ENCODE measurements around the gene CPPED1. TPM values are rescaled to one million over a fixed set of nuclear protein-coding genes. Genes with fewer than 3 reads are reported as not detected.

CPPED1 gene
- total RNA-seq, 1 donor, result 21.4 TPM

DNA sequence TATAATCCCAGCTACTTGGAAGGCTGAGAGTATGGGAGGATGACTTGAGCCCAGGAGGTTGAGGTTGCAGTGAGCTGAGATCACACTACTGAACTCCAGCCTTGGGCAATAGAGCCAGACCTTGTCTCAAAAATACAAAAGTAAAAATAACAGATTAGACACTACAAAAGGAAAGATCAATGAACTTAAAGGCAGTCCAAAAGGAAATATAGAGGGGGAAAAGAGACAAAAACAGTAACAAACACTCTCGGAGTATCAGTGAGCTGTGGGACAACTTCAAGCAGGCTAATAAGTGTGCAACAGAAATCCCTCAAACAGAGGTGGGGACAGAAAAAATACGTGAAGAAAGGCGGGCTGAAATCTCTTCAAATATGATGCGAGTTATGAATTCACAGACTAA is 58.8 kb downstream of the CPPED1 start:
- H3K4me3 ChIP-seq (ENCODE audit: insufficient read depth, low read length), result no peak overlapping the region
- TF ChIP-seq, protein P1, sequence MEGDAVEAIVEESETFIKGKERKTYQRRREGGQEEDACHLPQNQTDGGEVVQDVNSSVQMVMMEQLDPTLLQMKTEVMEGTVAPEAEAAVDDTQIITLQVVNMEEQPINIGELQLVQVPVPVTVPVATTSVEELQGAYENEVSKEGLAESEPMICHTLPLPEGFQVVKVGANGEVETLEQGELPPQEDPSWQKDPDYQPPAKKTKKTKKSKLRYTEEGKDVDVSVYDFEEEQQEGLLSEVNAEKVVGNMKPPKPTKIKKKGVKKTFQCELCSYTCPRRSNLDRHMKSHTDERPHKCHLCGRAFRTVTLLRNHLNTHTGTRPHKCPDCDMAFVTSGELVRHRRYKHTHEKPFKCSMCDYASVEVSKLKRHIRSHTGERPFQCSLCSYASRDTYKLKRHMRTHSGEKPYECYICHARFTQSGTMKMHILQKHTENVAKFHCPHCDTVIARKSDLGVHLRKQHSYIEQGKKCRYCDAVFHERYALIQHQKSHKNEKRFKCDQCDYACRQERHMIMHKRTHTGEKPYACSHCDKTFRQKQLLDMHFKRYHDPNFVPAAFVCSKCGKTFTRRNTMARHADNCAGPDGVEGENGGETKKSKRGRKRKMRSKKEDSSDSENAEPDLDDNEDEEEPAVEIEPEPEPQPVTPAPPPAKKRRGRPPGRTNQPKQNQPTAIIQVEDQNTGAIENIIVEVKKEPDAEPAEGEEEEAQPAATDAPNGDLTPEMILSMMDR (IDR thresholded peaks at IDR 0.05; ENCODE audit: extremely low read depth, low read depth, low read length), result no peak

DNA sequence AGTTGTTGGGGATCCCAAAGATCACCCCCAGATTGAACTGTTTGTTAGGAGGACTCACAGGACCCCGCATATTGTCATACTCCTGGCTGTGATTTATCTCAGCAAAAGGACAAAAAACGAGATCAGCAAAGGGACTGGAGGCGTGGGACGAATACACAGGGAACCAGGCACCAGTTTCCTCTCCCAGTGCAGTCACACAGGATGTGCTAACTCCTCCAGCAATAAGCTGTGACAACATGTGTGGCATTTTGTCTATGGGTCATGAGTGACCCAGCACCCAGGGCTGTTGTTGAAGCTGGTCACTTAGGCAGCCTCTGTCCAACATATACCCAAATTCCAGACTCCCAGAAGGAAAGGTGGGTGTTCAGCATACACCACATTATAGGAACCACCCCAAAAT is 60.9 kb downstream of the CPPED1 start:
- Histone ChIP-seq H3K4me2 (ENCODE audit: insufficient read depth, low read length) (no peak overlapping the region), H3K4me1 (ENCODE audit: insufficient read depth, low read length) (no peaks in the 10 kb centered on the region), H2AFZ (ENCODE audit: low read length) (no peak overlapping the region), H4K20me1 (ENCODE audit: insufficient read depth, low read length) (peaks cover 2% of the 10 kb centered on the region), H3K79me2 (ENCODE audit: insufficient read depth, low read length) (peaks cover 3% of the 10 kb centered on the region), H3K27me3 (ENCODE audit: insufficient read depth, low read length) (no peaks in the 10 kb centered on the region), H3K4me3 (ENCODE audit: insufficient read depth, low read length) (no peak overlapping the region), H3K9me3 (ENCODE audit: low read depth, low read length) (no peaks in the 10 kb centered on the region), H3K27ac (ENCODE audit: low read depth, low read length) (no peak overlapping the region), H3K36me3 (ENCODE audit: insufficient read depth, low read length) (no peaks in the 10 kb centered on the region)
- TF ChIP-seq, protein P1 (IDR thresholded peaks at IDR 0.05; ENCODE audit: extremely low read depth, low read depth, low read length), result no peak
- DNase-seq (ENCODE audit: insufficient read length, low spot score, missing footprints), result no peak

More for the DNA sequence above, 58.8 kb downstream of the CPPED1 start:
- Histone ChIP-seq H3K27ac (ENCODE audit: low read depth, low read length) (no peak overlapping the region), H3K4me1 (ENCODE audit: insufficient read depth, low read length) (no peaks in the 10 kb centered on the region), H3K36me3 (ENCODE audit: insufficient read depth, low read length) (no peaks in the 10 kb centered on the region), H2AFZ (ENCODE audit: low read length) (no peak overlapping the region), H3K9me3 (ENCODE audit: low read depth, low read length) (no peaks in the 10 kb centered on the region), H3K27me3 (ENCODE audit: insufficient read depth, low read length) (no peaks in the 10 kb centered on the region), H4K20me1 (ENCODE audit: insufficient read depth, low read length) (peaks cover 2% of the 10 kb centered on the region), H3K79me2 (ENCODE audit: insufficient read depth, low read length) (peaks cover 3% of the 10 kb centered on the region), H3K4me2 (ENCODE audit: insufficient read depth, low read length) (no peak overlapping the region)
- no peak for DNase-seq (ENCODE audit: insufficient read length, low spot score, missing footprints)

GRCh38 chr16:12740986-12741610 is 62.6 kb downstream of the CPPED1 start:
- H2AFZ ChIP-seq (ENCODE audit: low read length), result no peak overlapping the region
- DNase-seq (ENCODE audit: insufficient read length, low spot score, missing footprints), result no peak
- H3K4me3 ChIP-seq (ENCODE audit: insufficient read depth, low read length), result no peak overlapping the region
- no peak overlapping the region for H3K27ac ChIP-seq (ENCODE audit: low read depth, low read length)
- H3K27me3 ChIP-seq (ENCODE audit: insufficient read depth, low read length), result no peaks in the 10 kb centered on the region
- H3K9me3 ChIP-seq (ENCODE audit: low read depth, low read length), result no peaks in the 10 kb centered on the region
- H3K4me1 ChIP-seq (ENCODE audit: insufficient read depth, low read length), result no peaks in the 10 kb centered on the region
- no peaks in the 10 kb centered on the region for H3K36me3 ChIP-seq (ENCODE audit: insufficient read depth, low read length)
- peaks cover 3% of the 10 kb centered on the region for H3K79me2 ChIP-seq (ENCODE audit: insufficient read depth, low read length)
- TF ChIP-seq, protein P1 (IDR thresholded peaks at IDR 0.05; ENCODE audit: extremely low read depth, low read depth, low read length), result no peak
- H4K20me1 ChIP-seq (ENCODE audit: insufficient read depth, low read length), result peaks cover 2% of the 10 kb centered on the region
- no peak overlapping the region for H3K4me2 ChIP-seq (ENCODE audit: insufficient read depth, low read length)

- Histone ChIP-seq H3K4me3 (ENCODE audit: insufficient read depth, low read length) (no peak overlapping the region), H2AFZ (ENCODE audit: low read length) (no peak overlapping the region), H3K27ac (ENCODE audit: low read depth, low read length) (no peak overlapping the region), H4K20me1 (ENCODE audit: insufficient read depth, low read length) (peaks cover 2% of the 10 kb centered on the region), H3K4me2 (ENCODE audit: insufficient read depth, low read length) (no peak overlapping the region), H3K79me2 (ENCODE audit: insufficient read depth, low read length) (peaks cover 3% of the 10 kb centered on the region), H3K27me3 (ENCODE audit: insufficient read depth, low read length) (no peaks in the 10 kb centered on the region), H3K36me3 (ENCODE audit: insufficient read depth, low read length) (no peaks in the 10 kb centered on the region), H3K9me3 (ENCODE audit: low read depth, low read length) (no peaks in the 10 kb centered on the region), H3K4me1 (ENCODE audit: insufficient read depth, low read length) (no peaks in the 10 kb centered on the region)
- TF ChIP-seq, protein P1 (IDR thresholded peaks at IDR 0.05; ENCODE audit: extremely low read depth, low read depth, low read length), result no peak
- no peak for DNase-seq (ENCODE audit: insufficient read length, low spot score, missing footprints)
Observed at GRCh38 chr16:12739738-12740137, 63.9 kb downstream of the CPPED1 start.
